GM19463 (cell line): ENCODE data around the gene NINL.

ENCODE experiments used
- ATAC-seq: cut with Tn5 transposase; IDR thresholded peaks from one replicate; pipeline ENCODE4 v1.9.1; 2021; ENCODE audit warnings: mild to moderate bottlenecking, moderate library complexity; ENCODE audit not compliant: unreplicated experiment

Gene NINL

GRCh38 chr20:25535762-25536161 is 49.6 kb downstream of the NINL start:
- no peak for ATAC-seq

GRCh38 chr20:25534845-25535244 is 50.5 kb downstream of the NINL start:
- ATAC-seq = no peak

GRCh38 chr20:25533920-25534700 is 51.2 kb downstream of the NINL start:
- no peak for ATAC-seq

DNA sequence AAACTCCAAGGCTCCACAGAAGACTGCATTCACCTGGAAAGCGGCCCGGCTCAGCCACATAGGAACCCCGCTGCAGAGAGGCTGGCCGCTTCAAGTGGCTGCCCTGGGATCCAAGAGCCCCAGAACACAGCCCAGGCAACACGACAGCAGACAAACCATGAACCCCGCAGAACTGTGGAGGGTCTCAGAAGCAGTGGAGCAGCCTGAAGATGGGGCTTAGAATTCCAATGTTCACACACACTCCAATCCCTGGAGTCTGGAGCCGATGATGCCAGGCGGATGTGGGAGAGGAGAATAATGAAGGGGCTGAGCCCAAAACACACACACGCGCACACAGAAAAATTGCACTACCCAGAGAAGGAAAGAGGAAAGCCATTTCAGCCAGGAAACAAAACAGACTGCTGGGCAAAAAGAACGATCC is 52.4 kb downstream of the NINL start:
- no peak for ATAC-seq

DNA sequence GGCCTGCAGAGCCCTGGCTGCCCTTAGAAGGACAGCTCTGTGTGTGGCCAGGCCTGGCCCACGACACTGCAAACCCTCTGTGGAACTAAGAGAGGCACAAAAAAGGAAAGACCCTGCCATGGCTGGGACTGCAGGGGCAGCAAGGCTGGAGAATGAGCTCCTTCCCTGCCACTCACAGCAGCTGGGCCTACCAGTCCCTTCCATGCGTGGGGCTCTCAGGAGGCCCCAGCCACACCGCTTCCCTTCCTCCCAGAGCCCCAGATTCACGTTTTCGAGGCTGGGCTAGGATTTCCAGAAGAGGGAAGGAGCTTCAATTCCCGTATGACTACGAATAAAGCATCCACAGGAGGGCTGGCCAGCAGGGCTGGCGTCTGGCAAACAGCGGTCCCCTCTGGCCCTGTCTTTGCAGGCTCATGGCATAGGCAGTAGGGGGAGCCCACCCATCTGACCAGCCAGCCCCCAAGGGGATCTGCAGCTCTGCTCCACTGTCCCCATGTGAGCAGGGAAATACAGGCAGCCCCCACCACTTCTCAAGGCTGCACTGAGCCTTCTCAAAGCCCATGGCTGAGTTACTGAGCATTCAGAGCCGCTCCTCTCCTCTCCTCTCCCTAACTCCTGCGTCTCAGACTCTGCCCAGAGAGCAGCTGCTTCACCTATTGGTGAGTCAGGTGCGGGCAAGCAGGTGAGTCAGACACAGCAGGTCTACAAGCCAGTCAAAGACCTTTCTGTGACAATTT is 53.1 kb downstream of the NINL start:
- no peak for ATAC-seq

- ATAC-seq = no peak
Measured at GRCh38 chr20:25529295-25529951, 55.9 kb downstream of the NINL start.

DNA sequence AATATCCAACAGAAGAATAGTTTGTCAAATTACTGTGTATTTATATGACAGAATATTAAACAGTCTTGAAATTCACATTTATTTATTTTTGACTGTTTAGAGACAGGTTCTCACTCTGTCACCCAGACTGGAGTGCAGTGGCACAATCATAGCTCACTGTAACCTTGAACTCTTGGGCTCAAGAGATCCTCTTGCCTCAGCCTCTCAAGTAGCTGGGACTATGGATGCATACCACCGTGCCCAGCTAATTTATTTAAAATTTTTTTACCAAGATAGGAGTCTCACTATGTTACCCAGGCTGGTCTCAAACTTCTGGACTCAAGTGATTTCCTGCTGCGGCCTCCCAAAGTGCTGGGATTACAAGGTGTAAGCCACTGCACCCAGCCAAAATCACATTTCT is 57.4 kb downstream of the NINL start:
- no peak for ATAC-seq

- no peak for ATAC-seq
Measured at GRCh38 chr20:25526446-25526845, 58.9 kb downstream of the NINL start.

- no peak for ATAC-seq
Measured at GRCh38 chr20:25525867-25526266, 59.5 kb downstream of the NINL start.

DNA sequence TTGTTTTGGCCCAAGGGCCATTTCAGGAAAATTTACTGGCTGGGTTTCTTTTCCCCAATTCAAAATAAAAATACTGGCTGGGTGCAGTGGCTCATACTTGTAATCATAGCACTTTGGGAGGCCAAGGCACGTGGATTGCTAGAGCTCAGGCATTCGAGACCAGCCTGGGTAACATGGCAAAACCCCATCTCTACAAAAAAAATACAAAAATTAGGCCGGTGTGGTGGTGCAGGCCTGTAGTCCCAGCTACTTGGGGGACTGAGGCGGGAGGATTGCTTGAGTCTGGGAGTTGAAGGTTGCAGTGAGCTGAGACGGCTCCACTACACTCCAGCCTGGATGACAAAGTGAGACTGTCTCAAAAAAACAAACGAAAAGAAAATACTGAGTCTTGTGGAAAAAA is 60.0 kb downstream of the NINL start:
- ATAC-seq = no peak

GRCh38 chr20:25521382-25521781 is 63.9 kb downstream of the NINL start:
- ATAC-seq = no peak

GRCh38 chr20:25517124-25517523 is 68.2 kb downstream of the NINL start:
- no peak for ATAC-seq

DNA sequence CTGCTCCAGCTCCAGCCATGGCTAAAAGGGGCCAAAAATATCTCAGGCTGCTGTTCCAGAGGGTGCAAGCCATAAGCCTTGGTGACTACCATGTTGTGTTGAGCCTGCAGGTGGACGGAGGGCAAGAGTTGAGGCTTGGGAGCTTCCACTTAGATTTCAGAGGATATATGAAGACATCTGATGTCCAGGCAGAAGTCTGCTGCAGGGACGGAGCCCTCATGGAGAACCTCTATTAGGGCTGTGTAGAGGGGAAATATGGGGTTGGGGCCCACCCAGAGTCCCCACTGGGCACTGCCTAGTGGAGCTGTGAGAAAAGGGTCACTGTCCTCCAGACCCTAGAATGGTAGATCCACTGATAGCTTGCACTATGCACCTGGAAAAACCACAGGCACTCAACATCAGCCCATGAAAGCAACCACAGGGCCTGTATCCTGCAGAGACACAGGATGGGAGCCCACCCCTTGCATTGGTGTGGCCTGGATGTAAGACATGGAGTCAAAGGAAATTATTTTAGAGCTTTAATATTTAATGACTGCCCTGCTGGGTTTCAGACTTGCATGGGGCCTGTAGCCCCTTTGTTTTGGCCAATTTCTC is 70.5 kb downstream of the NINL start:
- no peak for ATAC-seq

DNA sequence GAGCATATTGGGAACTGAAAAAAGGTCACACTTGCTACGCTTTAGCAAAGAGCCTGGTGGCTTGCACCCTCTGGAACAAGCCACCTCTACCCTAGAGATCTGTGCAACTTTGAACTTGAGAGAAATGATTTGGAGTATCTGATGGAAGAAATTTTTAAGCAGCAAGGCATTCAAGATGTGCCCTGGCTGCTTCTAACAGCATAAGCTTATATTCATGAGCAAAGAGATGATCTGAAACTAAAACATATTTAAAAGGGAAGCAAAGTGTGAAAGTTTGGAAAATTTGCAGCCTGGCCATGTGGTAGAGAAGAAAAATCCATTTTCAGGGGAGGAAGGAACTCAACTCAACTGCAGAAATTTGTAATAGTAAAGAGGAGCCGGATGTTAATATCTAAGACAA is 71.1 kb downstream of the NINL start:
- no peak for ATAC-seq

DNA sequence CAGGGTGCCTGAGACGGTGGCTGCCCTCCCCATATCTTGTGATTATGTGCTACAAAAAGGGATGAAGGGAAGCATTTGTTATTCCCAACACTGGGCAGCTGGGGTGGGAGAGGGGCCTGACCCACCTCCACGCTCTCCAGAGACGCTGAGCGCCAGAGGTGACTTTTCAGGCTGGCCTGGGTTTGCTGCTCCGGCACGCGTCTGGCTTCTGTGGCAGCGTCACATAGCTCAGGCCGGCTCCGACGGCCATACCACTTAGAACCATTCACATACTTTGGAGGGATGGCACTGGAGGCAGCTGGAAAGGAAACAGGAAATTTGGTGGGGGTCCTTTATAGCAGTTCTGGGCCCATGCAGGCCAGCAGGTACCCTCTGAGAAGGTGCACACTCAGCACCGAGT is 72.6 kb downstream of the NINL start:
- no peak for ATAC-seq

- ATAC-seq = no peak
Measured at GRCh38 chr20:25511183-25511582, 74.1 kb downstream of the NINL start.

DNA sequence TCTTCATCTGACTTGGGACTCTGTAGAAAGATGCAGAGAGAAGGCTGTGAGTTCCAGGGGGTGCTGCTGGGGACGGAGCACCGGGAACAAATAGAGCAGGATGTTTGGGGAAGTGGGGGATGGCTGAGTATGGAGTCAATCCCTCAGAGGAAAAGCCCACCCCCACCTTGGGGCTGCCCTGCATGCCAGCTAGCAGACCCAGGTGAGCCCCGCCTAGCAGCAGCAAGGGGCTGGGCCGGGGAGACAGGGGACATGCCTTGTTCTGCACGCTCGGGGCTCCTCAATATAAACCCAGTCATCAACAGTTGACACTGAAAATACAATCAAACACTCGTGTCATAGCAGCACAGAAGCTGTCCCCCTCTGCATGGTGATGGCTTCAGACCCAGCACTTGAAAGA is 74.6 kb downstream of the NINL start:
- ATAC-seq = no peak

GRCh38 chr20:25510202-25510601 is 75.1 kb downstream of the NINL start:
- peak; percentile 84 for ATAC-seq

GRCh38 chr20:25509084-25509483 is 76.2 kb downstream of the NINL start:
- ATAC-seq = no peak

DNA sequence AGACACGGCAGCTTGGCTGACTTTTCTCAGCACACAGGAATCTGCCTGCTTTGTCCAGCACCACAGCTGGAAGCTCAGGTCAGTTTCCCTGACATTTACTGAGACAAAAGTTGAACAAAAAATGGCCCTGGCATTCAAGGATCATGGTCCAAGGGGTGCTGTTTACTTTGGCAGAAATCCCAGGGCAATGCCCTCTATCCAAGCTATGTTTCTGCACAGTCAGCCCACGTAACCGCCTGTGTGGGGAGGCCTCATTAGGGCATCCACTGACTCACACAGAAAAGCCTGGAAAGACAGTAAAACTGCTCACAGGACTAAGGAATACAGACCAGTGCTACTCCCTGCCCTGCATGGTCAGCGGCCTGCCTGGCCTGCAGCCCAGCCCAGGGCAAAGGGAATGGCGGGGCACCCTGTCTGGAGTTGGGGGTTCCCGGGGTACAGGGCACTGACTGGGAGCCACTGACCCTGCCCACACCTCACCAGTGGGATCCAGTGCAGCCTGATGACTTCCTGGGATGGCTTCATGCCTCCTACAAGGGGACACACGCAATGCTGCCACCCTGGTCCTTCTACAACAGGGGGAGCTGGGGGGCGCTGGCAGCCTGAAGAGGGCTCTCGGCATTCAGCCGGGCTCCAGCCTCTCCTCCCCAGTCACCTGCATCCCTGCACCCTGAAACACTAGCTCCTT is 77.1 kb downstream of the NINL start:
- no peak for ATAC-seq
